Chondrocyte (in vitro differentiated cells): ENCODE results near the gene SPON2. TPM values are rescaled to one million over a fixed set of nuclear protein-coding genes. Genes with fewer than 3 reads are reported as not detected.

Experiments
- DNase-seq: peaks from one replicate; pipeline ENCODE4 v3.0.0; 2021; ENCODE audit warnings: mixed read lengths, low spot score
- H3K27ac Mint-ChIP-seq: one replicate; pipeline ENCODE4 v1.8.0; 2021; ENCODE audit warnings: mild to moderate bottlenecking, moderate library complexity, mixed read lengths; ENCODE audit not compliant: unreplicated experiment
- H3K27me3 Mint-ChIP-seq: 2 replicates; pipeline ENCODE4 v1.8.0; 2021; ENCODE audit warnings: low read depth, mixed read lengths
- H3K36me3 Mint-ChIP-seq: 2 replicates; pipeline ENCODE4 v1.8.0; 2021; ENCODE audit warnings: low read depth, mixed read lengths
- H3K4me1 Mint-ChIP-seq: 2 replicates; pipeline ENCODE4 v1.8.0; 2021; ENCODE audit warnings: low read depth, mild to moderate bottlenecking, mixed read lengths
- H3K4me3 Mint-ChIP-seq: one replicate; pipeline ENCODE4 v1.8.0; 2021; ENCODE audit warnings: mild to moderate bottlenecking, moderate library complexity, mixed read lengths; ENCODE audit not compliant: unreplicated experiment
- H3K9me3 Mint-ChIP-seq: 2 replicates; pipeline ENCODE4 v1.8.0; 2021; ENCODE audit warnings: low read depth, mixed read lengths
- total RNA-seq: library from RNA; stranded (reverse); gene quantifications from 3 replicates; pipeline ENCODE4 v1.2.1, GENCODE V29; 2021
- TF ChIP-seq, protein P1 (sequence below): fragments of 200-600 bp; sonication (generic); IDR thresholded peaks from 2 replicates; pipeline ENCODE4 v1.5.0; 2021; ENCODE audit warnings: antibody characterized with exemption, mild to moderate bottlenecking, moderate library complexity

SPON2 gene
- total RNA-seq, 1 donor from 2014 or later: 158 TPM

DNA sequence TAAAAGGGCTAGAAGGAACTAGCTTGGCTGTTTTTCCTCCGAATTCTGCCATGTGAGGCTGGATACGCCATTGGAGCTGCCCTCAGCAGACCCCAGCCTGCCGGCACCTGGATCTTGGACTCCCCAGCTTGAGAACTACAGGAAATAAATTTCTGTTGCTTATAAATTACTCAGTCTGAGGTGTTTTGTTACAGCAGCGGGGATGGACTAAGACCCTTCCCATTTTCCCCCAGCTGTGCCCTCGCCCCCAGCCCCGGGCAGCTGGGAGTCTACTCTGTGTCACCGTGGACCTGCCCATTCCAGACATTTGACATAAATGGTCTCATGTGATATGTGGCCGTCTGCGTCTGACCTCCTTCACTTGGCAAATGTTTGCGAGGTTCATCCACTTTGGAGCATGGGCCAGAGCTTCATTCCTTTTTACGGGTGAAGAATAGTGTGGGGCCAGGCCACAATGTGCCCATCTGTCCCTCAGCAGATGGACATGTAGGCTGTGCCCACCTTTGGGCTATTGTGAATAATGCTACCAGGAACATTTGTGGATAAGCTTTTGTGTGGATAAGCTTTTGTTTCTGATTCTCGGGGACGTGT is 30.7 kb upstream of the SPON2 start:
- Mint-ChIP-seq H3K4me3 (no peak overlapping the region), H3K36me3 (no peaks in the 10 kb centered on the region), H3K9me3 (no peaks in the 10 kb centered on the region), H3K27ac (no peak overlapping the region), H3K27me3 (no peaks in the 10 kb centered on the region), H3K4me1 (peaks cover 54% of the 10 kb centered on the region)
- TF ChIP-seq, protein P1, sequence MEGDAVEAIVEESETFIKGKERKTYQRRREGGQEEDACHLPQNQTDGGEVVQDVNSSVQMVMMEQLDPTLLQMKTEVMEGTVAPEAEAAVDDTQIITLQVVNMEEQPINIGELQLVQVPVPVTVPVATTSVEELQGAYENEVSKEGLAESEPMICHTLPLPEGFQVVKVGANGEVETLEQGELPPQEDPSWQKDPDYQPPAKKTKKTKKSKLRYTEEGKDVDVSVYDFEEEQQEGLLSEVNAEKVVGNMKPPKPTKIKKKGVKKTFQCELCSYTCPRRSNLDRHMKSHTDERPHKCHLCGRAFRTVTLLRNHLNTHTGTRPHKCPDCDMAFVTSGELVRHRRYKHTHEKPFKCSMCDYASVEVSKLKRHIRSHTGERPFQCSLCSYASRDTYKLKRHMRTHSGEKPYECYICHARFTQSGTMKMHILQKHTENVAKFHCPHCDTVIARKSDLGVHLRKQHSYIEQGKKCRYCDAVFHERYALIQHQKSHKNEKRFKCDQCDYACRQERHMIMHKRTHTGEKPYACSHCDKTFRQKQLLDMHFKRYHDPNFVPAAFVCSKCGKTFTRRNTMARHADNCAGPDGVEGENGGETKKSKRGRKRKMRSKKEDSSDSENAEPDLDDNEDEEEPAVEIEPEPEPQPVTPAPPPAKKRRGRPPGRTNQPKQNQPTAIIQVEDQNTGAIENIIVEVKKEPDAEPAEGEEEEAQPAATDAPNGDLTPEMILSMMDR: no peak
- peak; percentile 38 for DNase-seq

DNA sequence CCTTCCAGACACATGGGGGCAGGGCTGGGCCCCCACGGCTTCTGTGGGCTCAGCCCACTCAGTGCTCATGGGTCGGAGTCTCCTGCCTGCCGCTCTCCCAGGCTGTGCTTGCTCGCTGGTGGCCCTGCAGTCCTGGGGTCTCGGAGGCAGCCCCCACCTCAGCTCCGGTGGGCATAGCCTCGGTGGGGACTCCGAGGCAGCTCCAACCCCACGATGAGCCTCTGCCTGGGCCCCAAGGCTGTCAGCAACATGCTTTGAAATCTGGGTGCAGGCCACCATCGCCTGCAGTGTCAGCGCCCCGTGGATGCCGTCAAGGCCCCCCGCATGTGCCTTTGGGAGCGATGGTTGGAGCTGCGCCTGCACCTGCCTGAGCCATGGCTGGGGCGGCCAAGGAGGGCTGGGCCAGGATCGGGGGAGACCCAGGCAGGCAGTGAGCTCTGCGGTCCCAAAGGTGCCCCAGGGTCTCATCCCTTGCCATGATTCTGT is 30.2 kb upstream of the SPON2 start:
- Mint-ChIP-seq H3K4me3 (no peak overlapping the region), H3K27ac (no peak overlapping the region), H3K9me3 (no peaks in the 10 kb centered on the region), H3K4me1 (peaks cover 56% of the 10 kb centered on the region), H3K27me3 (no peaks in the 10 kb centered on the region), H3K36me3 (no peaks in the 10 kb centered on the region)
- TF ChIP-seq, protein P1: no peak
- DNase-seq: peak; percentile 83

DNA sequence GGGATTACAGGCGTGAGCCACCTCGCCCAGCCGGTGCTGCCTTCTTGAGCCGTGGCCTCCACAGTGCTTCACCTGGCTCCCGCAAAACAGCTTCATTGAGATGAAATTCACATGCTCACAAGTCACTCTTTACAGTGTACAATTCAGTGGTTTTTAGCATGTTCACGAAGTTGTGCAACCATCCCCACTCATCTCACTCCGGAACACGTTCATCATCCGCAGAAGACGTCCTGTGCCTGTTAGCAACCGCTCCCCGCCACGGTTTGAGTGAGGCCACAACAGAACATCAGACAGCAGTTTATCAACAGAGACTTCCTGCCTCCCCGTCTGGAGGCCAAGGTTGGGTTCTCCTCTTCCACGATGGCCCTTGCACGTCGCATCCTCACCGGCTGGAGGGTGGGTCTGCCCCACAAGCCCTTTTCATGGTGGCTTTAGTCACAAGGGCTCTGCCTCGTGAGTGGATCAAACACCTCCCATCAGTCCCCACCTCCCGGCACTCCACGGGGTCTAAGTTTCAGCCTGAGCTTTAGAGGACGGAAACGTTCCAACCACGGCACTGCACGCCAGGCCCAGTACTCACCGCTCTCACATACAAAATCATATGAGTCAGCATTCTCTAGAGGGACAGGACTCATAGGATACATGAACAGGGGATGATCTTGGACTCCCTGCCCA is 29.6 kb upstream of the SPON2 start:
- TF ChIP-seq, protein P1: no peak
- H3K4me3 Mint-ChIP-seq: no peak overlapping the region
- no peaks in the 10 kb centered on the region for H3K27me3 Mint-ChIP-seq
- H3K36me3 Mint-ChIP-seq: no peaks in the 10 kb centered on the region
- peak; percentile 59 for DNase-seq
- H3K4me1 Mint-ChIP-seq: peaks cover 55% of the 10 kb centered on the region
- peak overlapping the region; percentile 74 for H3K27ac Mint-ChIP-seq
- no peaks in the 10 kb centered on the region for H3K9me3 Mint-ChIP-seq

DNA sequence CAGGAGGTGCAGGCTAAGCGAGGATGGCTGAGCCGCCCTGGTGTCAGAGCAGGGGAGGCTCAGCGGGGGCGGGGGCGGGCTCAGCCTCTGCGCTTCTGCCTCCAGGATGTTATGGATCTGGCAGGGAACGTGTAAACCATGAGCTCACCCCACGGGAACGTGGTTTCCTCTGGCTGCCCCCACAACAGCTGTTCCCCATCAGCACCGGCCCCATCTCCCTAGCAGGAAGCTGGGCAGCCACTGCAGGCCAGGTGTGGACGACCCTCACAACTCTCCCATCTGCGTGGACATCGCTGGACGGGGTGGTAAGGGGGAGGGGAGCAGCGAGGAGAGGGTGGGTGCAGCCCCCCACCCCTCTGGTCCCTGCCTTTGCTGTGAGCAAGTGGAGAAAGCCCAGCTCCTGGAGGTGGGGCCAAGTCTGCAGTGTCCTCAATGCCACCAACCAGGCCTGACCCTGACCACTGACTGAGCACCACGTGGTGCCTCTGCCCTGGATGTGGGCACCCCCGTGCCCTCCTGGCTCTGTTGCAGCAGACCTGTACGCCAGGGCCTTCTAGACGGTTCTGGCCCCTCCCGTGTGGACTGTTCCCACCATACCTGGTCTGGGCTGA is 28.1 kb upstream of the SPON2 start:
- H3K27ac Mint-ChIP-seq: peak overlapping the region; percentile 49
- peak; percentile 86 for DNase-seq
- no peaks in the 10 kb centered on the region for H3K9me3 Mint-ChIP-seq
- H3K4me1 Mint-ChIP-seq: peaks cover 55% of the 10 kb centered on the region
- H3K4me3 Mint-ChIP-seq: no peak overlapping the region
- H3K36me3 Mint-ChIP-seq: no peaks in the 10 kb centered on the region
- TF ChIP-seq, protein P1: no peak
- no peaks in the 10 kb centered on the region for H3K27me3 Mint-ChIP-seq

DNA sequence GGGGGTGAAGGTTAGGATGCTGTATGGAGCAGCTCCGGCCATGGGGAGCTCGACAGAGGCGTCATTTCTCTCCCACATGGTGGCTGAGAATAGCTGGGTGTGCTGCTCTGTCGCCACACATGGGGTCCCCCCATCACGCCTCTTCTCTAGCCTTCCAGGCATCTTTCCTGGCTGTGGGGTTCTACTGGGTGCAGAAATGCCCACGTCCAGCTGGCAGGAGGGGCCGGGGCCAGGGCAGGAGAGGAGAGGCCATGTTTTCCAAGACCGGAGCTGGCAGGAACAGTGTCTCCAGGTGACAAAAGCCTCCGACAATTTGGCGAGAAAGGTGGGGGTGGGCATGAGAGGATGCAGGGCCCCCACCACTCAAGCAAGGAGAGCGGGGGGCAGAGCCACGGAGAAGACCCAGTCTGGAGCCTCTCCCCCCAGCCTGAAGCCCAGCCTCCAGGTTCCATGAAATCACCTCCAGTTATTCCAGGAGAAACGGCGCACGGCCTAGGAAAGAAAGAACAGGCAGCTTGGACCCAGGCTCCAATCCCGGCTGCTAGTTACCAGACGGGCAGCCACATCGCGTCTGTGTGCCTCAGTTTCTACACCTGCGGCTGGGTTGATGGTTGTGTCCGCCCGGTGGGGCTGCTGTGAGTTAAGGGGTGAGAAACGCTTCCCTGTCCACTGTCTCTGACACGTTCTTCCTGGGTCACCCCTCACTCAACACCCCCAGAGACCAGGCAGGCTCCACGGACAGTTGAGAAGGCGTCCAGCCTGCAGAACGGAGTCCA is 27.4 kb upstream of the SPON2 start:
- Mint-ChIP-seq H3K36me3 (no peaks in the 10 kb centered on the region), H3K27me3 (no peaks in the 10 kb centered on the region), H3K9me3 (no peaks in the 10 kb centered on the region), H3K27ac (peak overlapping the region; percentile 49), H3K4me1 (peaks cover 50% of the 10 kb centered on the region), H3K4me3 (no peak overlapping the region)
- peak; percentile 68 for DNase-seq
- TF ChIP-seq, protein P1: no peak
